NCI-H2029 treated with DMSO at 0.1 percent for 48 hours (cell line): Measurements from ENCODE around the gene NCOA7.
A peak's percentile ranks its signal among the peaks of the same experiment; 100 is the strongest.

ENCODE experiments used
- DNase-seq: peaks from one replicate; lab custom pipeline; 2025; lab: John Stamatoyannopoulos, UW

Gene NCOA7

DNA sequence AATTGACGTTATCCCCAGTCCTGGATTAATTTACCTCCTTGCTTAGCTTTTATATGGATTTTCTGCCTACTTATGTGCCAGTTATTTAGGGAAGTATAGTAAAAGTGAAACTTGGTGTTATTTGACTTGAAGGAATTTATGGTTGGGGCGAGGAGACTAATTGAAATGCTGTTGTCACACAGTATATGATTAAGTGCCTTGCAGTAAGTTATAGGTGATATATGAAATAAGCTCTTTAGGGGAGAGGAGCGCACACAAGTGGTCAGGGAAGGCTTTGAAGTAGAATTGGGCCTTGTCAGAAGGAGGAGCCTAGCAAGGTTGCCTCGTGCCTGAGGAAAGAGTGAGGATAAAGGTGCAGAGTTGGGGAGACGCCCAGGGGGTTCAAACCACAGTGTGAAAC, 20.5 kb downstream of the NCOA7 start:
- DNase-seq = no peak

DNA sequence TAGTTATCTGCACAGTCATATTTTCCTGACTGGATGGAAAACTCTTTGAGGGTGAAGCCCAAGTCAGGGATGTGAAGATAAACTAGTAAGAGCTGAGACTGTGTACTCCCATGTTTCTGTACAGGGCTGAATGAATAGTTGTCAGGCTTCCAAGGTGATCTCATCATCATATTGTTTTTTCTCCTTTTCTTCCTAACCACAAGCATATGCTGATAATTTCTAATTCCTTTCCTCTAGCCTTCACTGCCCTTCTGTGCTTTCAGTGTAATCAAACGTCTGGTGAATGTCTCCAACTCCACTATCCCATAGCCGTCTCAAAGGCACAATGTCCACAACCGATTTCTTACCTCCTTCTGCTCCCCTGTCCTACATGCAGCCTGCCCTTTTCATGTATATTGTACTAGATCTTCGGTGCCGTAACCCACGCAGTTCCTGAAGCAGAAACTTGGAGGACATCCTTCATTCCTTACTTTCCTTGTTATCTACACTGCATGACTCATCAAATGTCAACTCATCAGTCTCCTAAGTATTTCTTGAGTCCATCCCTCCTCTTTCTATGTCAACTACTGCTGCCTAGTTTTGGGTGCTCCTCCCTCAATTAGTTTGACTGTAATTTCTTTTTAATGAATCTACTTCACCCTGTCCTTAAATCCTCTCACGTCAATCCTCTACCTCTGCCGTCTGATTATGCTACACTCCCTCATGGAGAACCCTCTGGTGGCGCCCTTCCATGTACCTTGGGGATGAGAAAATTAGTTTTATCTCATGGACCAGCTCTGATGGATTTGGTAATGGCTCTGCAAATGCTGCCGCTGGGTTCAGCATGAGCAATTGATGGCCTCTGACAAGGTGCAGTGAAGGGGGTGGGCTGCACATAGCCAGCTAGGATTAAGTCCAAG, 21.9 kb downstream of the NCOA7 start:
- DNase-seq = peak; percentile 92

DNA sequence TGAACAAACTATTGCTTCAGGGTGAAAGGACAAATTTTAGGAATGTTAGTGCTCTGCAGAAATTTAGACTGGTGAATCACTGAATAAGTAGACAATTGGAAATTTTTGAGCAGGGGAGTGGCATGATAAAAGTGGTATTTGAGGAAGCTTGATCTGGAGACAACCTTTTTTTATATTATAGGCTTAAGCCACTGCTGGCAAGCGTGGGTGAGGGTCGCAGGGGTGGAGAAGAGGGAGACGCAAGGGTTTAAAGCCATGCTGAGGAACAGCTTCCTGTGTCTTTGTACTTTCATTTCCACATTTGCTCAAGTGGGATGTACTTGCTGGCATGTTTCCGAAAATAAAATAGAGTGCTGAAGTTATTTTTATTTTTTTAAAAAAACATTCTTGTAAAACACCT, 23.7 kb downstream of the NCOA7 start:
- no peak for DNase-seq

DNA sequence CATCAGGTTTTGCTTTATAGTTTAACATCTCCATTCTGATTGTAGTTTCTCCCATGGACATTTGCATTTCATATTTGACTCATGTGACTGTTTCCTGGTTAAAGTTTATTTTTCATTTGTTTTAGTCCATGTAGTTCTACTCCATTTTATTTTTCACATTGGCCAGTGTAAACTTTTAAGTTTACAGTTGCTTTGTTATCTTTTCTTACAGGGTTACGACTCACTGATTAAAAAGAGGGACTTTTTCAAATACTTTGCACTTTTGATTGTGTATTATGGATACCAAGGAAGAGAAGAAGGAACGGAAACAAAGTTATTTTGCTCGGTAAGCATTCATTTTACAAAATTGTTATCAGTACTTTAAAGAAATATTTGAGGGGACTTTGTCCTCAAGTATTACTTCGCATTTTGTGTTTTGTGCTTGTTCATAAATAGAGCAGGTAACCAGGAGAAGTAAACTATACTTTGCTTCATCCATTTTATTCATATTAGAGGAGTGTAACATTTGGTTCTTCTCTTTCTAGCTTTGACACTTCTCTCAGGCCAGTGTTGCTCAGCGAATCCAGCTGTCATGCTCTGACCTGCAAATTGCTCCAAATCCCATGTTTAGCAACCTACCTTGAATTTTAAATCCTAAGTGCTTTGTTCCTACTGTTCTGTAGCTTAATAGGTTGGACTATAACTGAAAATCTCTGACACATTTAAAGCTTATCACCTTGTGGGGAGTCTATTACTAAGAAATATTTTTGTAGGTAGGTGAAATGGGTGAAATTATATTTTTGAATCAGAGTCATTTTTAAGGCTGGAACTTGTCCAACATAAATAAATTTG, 24.5 kb downstream of the NCOA7 start:
- no peak for DNase-seq

DNA sequence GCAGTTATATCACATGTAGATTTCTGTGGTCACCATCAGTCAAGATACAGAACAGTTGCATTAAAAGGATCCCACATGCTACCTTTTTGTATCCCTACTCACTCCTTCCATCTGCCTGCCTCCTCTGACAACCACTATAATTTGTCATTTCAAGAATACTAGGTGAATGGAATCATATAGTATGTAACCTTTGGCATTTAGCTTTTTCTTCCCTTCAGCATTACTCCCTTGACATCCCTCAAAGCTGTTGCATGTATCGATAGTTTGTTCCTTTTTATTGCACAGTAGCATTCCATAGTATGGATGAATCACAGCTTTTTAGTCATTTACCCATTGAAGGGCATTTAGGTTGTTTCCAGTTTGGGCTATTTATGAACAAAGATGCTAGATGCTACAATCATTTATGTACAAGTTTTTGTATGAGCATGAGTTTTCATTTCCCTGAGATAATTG, 26.1 kb downstream of the NCOA7 start:
- no peak for DNase-seq

DNA sequence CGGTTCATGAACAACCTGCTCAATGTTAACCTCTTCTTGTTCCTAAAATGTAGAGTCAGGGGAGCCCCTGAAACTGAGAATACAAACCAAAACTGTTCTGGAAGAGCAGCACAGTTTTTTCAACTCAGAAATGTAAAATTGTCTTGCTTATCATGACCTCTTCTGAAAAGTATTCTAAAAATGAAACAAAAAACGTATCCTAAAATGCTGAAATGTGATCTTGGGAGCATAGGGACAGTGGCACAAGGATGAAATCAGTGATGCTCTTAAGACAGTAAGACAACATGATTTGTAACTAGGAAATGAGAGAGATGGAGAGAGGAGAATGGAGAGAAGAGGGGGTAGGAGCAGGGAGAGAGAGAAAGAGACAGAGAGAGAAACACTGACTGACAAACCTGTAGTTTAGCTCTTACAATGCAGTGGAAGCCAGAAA, 27.5 kb downstream of the NCOA7 start:
- no peak for DNase-seq

DNA sequence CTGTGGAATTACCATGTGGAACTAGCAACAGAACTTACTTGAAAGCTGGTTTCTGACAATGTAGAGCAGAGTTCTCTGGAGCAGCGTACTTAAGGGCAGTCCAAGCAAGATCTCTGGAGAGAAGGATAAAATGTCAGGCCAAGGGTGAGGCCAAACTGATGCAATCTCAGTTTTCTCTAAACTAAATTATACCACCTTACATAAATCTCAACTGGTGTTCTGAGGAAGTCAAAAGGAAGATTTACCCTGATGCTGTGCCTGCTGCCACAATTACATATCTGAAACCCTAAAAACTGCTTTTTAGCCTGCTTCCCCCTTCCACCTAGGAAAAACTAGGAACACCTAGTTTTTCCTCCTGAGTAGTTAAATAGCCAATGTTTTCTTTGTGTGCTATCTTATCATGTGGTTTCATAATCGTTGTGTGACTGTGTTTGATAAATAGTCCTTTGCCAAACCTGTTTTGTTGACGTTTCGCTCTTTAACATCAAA, 28.1 kb downstream of the NCOA7 start:
- peak; percentile 59 for DNase-seq

DNA sequence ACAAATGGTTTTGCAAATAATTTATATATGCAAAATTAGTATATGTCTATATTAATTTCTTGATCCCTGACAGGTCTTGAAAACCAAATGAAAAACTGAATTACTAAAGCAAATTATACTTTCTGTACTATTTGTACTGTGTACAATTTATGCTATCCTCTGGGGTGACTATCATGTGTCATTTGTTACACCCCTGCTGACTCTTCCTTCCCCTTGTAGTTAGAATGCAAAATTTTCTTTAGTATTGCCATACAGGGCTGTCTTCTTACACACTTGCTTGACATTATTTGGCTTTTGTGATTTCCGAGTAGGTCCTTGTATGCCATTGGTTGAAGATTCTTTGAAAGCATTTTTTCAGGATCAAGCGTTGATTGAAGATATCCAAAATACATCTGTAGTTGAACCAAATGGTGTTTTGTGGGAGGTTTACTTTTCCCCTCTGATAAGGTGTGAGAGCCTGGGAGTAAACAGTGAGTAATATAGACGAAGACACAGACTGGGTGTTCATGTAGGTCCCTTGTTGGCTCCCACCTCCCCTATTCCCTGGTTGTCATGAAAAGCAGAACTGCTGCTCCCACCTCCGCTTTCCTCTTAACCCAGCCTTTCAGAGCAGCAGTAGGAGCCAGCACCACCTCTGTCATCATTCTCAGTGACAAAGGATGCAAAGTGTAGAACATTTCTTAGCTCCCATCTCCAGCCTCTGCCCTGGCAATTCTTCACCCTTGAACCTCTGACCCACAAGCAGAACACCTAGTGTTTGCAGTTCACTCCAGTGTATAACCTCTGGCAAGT, 29.0 kb downstream of the NCOA7 start:
- DNase-seq = no peak

DNA sequence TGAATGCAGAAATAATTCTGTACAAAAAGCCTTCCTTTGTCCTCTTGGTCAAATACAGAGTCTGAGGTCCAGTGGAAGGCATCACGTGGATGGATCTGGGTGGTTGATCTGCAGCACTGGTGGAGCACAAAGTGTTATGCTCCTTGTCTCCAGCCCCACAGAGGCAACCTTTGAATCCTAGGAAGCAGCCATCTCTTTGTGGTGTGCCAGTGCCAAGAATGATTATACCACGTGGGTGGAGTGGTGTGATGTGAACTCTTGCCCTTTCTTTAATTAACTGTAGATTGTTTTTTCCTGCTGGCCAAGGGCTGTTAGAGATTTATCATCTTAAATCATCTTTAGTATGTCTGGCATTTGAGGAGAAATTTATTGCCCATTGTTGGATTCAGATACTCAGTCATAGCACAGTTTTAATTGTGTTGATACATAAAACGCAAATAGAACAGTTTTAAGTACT, 31.1 kb downstream of the NCOA7 start:
- peak; percentile 99 for DNase-seq

DNA sequence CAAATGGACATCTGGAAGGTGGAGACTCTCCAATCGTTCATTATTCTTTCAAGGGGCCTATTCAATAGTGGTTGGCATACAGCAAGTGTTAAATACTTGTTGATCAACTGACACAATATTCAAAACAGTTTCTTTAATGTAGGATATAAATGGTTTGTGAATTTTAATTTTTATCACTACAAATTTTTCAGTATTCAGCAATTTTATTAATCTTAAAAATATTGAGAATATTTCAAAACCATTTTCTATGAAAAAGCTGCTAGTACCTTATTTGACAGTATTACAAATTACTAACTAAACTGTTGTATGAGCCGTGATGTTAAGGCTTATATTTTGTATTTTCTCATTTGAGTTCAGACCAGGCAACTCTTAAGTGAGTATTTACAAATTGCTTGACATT, 32.4 kb downstream of the NCOA7 start:
- peak; percentile 78 for DNase-seq

DNA sequence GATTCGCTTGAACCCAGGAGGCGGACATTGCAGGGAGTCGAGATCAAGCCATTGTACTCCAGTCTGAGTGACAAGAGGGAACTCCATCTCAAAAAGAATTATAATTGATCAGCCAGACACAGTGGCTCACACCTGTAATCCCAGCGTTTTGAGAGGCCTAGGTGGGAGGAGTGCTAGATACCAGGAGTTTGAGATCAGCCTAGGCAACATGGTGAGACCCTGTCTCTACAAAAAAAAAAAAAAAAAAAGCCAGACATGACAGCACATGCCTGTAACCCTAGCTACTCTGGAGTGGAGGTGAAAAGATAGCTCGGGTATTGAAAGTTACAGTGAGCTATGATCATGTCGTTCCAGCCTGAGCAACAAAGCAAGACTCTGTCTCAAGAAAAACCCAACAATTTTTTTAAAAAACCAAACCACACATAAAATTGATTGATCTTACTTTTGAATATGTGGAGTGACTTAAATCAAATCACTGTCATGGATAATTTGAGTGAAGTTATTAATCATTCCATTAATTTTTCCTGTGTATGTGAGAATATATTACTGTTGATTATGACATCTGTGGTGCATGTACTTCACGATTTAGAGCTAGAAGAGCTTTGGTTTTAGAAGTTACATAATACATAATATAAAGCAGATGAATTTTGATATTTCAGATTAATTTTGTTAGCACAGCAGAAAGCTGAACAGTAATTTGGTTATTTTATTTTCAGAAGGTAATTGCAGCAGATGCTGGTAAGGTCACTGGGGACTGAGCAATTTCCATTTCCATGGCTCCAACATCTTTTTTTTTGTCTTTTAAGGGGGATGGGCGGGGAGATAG, 34.4 kb downstream of the NCOA7 start:
- DNase-seq = no peak

DNA sequence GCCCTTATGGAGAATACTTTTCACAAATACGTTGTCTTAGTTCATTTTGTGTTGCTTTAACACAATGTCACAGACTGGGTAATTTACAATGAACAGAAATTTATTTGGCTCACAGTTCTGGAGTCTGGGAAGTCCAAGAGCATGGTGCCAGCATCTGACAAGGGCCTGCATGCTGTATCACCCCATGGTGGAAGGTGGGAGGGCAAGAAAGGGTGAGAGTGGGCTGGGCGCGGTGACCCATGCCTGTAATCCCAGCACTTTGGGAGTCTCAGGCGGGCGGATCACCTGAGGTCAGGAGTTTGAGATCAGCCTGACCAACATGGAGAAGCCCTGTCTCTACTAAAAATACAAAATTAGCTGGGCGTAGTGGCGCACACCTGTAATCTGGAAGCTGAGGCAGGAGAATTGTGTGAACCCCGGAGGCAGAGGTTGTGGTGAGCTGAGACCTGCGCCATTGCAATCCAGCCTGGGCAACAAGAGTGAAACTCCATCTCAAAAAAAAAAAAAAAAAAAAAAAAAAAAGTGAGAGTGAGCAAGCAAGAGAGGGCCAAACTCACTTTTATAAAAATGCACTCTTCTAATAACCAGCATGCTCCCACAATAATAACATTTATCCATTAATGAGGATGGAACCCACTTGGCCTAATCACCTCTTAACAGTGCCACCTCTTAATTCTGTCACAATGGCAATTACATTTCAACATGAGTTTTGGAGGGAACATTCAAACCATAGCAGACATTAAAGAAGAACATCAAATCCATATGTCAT, 36.1 kb downstream of the NCOA7 start:
- DNase-seq = no peak

DNA sequence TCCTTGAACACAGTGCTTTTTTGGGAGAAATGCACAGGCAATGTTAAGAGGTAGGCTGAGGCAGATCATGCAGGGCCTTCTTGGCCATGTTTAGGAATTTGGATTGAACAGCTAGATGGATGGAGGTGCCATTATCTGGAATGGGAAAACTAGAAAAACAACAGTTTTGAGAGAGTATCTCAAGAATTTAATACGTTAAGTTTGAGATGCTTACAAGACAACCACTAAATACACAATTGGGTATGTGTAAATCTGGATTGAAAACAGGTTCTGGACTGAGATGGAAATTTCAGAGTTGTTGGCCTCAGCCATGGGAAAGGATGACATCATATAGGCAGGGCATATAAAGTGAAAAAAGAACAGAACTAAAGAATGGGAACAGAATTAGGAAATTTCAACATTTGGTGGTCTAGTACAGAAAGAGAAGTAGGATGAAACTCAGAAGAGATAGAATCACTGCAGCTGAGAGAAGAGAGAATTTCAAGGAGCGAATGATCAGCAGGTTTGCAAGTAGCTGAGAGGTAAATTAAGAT, 37.1 kb downstream of the NCOA7 start:
- no peak for DNase-seq

DNA sequence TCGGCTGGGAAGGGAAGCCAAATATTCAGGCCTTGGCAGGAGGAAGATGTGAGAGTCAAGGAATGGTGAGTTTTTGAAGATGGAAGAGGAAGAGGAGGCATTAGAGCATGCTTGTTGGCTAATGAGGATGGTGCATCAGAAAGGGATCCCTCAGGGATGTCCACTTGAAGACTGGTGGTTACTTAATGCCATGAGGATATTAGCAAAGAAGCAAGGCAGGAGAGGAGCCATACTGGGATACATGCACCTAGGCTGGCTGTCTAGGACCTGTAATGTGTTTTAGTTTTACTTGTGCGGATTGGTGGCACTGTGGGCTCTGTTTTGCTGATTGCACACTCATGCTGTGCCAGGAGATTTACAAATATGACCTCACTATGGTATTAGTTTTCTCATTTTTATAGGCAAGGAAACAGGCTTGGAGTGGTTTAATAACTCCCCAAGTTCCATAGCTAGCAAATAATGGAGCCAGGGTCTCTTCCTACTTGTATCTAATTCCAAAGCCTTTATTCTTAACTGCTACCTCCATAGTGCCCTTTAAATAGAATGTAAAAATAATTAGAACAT, 37.8 kb downstream of the NCOA7 start:
- no peak for DNase-seq

DNA sequence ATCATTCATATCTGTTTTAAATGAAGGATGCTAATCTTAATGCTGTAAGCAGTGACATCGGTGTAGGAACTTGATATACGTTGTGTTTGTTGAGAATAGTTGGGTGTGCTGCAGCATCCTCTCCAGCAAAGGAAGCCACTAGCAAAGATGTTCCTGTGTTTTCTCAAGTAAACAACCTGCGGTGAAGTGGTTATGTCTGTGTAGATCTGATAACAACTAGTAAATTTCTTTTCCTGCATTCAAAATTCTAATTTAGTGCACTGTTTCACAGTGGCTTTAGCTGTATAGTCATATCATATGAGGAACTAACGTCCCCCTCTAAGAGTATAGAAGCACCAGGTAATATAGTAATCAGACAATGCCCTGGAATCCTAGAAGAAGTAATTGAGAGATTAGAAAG, 38.7 kb downstream of the NCOA7 start:
- no peak for DNase-seq

DNA sequence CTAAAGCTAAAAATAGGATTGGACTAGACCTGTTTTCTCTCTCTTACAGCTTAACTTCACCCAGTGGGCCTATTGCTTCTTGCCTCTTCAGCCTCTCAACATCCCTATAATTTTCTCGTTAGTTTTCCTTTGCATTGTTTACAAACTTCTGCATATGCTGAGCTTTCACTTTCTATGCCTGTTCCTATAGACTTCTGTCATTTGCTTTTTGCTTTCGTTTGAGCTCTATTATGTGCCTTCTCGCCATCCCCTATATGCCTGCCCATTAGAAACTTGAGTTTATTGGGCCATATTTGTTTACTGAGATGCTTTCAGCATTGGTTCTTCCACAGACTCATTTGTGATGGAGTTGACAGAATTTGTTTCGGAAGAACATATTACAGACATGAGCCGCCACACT, 40.9 kb downstream of the NCOA7 start:
- DNase-seq = no peak

DNA sequence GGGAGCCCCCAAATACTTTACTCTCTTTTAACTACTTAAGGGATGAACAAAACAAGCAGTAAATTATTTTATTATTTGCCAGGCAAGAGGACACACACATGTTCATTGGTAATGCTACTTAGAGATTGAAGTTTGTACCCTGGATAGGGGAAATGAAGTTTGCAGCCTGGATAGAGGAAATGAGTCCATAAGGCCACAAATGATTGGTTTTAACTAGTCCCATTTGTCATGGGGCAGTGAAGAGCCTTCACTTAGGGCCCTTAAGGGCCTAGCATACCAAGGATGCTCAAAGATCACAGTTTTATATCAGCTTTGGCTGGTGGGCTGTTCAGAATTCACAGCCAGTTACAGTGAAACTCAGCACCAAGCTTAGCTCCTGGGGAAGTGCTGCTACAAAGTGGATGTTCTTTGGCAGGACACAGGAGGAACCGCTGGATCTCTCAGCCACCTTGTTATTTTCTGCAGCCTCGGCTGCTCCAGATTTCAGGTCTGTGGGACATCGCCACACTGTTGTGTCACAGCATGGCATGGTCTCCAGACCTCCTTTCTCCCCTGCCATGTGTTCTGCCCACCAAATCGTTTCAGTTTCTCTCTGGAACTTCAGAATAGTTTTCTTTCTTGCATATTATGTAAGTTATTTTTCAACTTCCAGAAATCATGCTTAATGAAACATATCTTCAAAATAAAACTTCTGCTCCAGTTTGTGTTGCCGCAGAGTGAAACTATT, 41.8 kb downstream of the NCOA7 start:
- no peak for DNase-seq

DNA sequence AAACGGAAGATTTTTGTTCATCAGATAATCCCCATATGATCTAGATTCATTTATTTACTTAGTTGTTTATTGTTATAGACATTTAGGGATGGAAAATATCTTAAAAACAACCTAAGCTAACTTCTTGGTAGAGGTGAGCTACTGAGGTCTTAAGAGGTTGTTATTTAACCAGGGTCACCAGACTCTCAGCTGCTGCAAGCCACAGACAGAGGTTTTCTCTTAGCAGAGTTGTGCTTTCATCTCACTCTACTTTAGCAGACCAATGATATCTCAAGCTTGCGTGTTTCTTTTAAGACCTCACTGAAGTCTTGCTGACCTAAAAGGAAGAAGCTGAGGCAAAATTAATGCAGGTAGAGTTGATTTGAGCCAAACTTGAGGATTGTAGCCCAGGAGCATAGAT, 43.6 kb downstream of the NCOA7 start:
- no peak for DNase-seq

DNA sequence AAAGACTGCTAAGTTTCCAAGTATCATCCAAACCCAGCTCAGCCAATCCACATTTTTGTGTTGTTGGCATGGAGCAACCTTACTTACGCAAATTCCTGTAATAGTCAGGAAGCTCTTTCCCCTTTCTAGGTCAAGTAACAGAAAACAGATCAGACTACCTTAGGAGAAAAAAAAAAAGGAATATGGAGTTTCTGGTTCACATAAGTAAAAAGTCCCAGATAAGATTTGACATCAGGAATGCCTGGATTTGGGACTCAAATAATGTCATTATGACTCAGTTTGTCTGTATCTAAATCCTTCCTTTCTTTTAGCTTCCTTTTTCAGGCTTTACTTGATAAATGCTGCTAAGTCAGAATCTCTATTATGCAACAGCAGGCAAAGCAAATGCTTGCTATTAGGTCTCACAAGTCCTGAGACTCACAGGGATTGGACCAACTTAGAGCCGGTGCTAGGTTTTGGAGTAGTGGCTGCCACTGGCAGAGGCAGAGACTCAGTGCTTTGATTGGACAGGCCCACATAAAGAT, 44.5 kb downstream of the NCOA7 start:
- DNase-seq = no peak
